IMR-90 (cell line): ENCODE results near the gene KCNAB2. TPM values are rescaled to one million over a fixed set of nuclear protein-coding genes. Genes with fewer than 3 reads are reported as not detected.

Experiments
- ATAC-seq: fragments of 200-7000 bp; cut with Tn5 transposase; 2 replicates; pipeline ENCODE4 v1.9.1; 2020; ENCODE audit warnings: low read depth, mild to moderate bottlenecking, moderate library complexity
- BruUV-seq: library from RNA; stranded (reverse); fragments of 400-500 nt; replicated peaks from 2 replicates; lab custom pipeline; 2021; lab: Mats Ljungman, UMichigan
- CTCF ChIA-PET: fragments of 300-600 bp; formaldehyde crosslinking; extraction: SDS; loops from one replicate; lab custom pipeline; 2021; ENCODE audit warnings: antibody characterized with exemption; lab: Yijun Ruan, JAX
- POLR2A ChIA-PET: fragments of 300-600 bp; sonication (Branson Sonifier 250); formaldehyde crosslinking; loops from one replicate; lab custom pipeline; 2022; ENCODE audit warnings: antibody characterized with exemption; ENCODE audit not compliant: unreplicated experiment; lab: Charles Lee
- DNase-seq: peaks from one replicate; pipeline ENCODE4 v3.0.0; 2013
- H2AFZ ChIP-seq: replicated peaks from 2 replicates; pipeline ENCODE3; 2013; ENCODE audit warnings: low read length, mild to moderate bottlenecking; ENCODE audit not compliant: poor library complexity
- H2AK5ac ChIP-seq: 2 replicates; pipeline ENCODE4 v1.6.1; 2013; ENCODE audit warnings: low read depth, low read length, inconsistent platforms
- H2AK9ac ChIP-seq: replicated peaks from 2 replicates; pipeline ENCODE3; 2013; ENCODE audit warnings: mild to moderate bottlenecking, low read depth, low read length, moderate library complexity; ENCODE audit not compliant: poor library complexity
- H2BK120ac ChIP-seq: 2 replicates; pipeline ENCODE4 v1.6.1; 2013; ENCODE audit warnings: low read depth, low read length, inconsistent platforms
- H2BK15ac ChIP-seq: 3 replicates; pipeline ENCODE4 v1.6.1; 2013; ENCODE audit warnings: low read depth, low read length, inconsistent platforms
- H2BK20ac ChIP-seq: 2 replicates; pipeline ENCODE4 v1.6.1; 2013; ENCODE audit warnings: low read depth, mild to moderate bottlenecking, inconsistent platforms, low read length, moderate library complexity
- H2BK5ac ChIP-seq: 2 replicates; pipeline ENCODE4 v1.6.1; 2013; ENCODE audit warnings: mild to moderate bottlenecking, low read depth, low read length, inconsistent platforms; ENCODE audit not compliant: poor library complexity, severe bottlenecking
- H3K14ac ChIP-seq: replicated peaks from 2 replicates; pipeline ENCODE4 v1.6.1; 2013; ENCODE audit warnings: low read depth, low read length, inconsistent platforms
- H3K18ac ChIP-seq: 2 replicates; pipeline ENCODE4 v1.6.1; 2013; ENCODE audit warnings: low read depth, low read length, control low read depth
- H3K23ac ChIP-seq: 2 replicates; pipeline ENCODE4 v1.6.1; 2013; ENCODE audit warnings: low read depth, low read length, inconsistent platforms
- H3K27ac ChIP-seq: 2 replicates; pipeline ENCODE4 v1.5.1; 2013; ENCODE audit warnings: mild to moderate bottlenecking, control low read depth, low read length; ENCODE audit not compliant: insufficient read depth
- H3K27me3 ChIP-seq: 2 replicates; pipeline ENCODE4 v1.6.1; 2013; ENCODE audit warnings: low read length; ENCODE audit not compliant: control insufficient read depth, insufficient read depth
- H3K36me3 ChIP-seq: 2 replicates; pipeline ENCODE4 v1.6.1; 2013; ENCODE audit warnings: low read length, mixed read lengths; ENCODE audit not compliant: control insufficient read depth, insufficient read depth
- H3K4ac ChIP-seq: 2 replicates; pipeline ENCODE4 v1.6.1; 2013; ENCODE audit warnings: low read depth, low read length, inconsistent platforms
- H3K4me1 ChIP-seq: 2 replicates; pipeline ENCODE4 v1.6.1; 2013; ENCODE audit warnings: low read length, mixed read lengths; ENCODE audit not compliant: control insufficient read depth, insufficient read depth
- H3K4me2 ChIP-seq: 2 replicates; pipeline ENCODE4 v1.6.1; 2013; ENCODE audit warnings: low read depth, mild to moderate bottlenecking, control low read depth, low read length, moderate library complexity
- H3K4me3 ChIP-seq: 2 replicates; pipeline ENCODE4 v1.5.1; 2013; ENCODE audit warnings: low read depth, mild to moderate bottlenecking, control low read depth, low read length, moderate library complexity; ENCODE audit not compliant: insufficient read depth
- H3K56ac ChIP-seq: 2 replicates; pipeline ENCODE4 v1.6.1; 2013; ENCODE audit warnings: low read length, inconsistent platforms; ENCODE audit not compliant: insufficient read depth; ENCODE audit errors: extremely low read depth
- H3K79me1 ChIP-seq, 2 experiments: 2 replicates each; pipeline ENCODE4 v1.6.1; 2013; ENCODE audit warnings: low read length in 2 of 2, inconsistent platforms in 1 of 2, low read depth in 1 of 2
- H3K9ac ChIP-seq: 2 replicates; pipeline ENCODE4 v1.6.1; 2013; ENCODE audit warnings: low read depth, low read length, control low read depth
- H3K9me1 ChIP-seq: 2 replicates; pipeline ENCODE4 v1.6.1; 2013; ENCODE audit warnings: low read length, inconsistent platforms; ENCODE audit not compliant: insufficient read depth
- H3K9me3 ChIP-seq: 2 replicates; pipeline ENCODE4 v1.6.1; 2013; ENCODE audit warnings: low read length; ENCODE audit not compliant: control insufficient read depth, insufficient read depth
- H4K20me1 ChIP-seq: 2 replicates; pipeline ENCODE4 v1.6.1; 2013; ENCODE audit warnings: low read length, inconsistent platforms; ENCODE audit not compliant: insufficient read depth
- H4K5ac ChIP-seq: 2 replicates; pipeline ENCODE4 v1.6.1; 2013; ENCODE audit warnings: mild to moderate bottlenecking, low read depth, low read length, control low read depth
- H4K8ac ChIP-seq, 2 experiments: 2 replicates each; pipeline ENCODE4 v1.6.1; 2013; ENCODE audit warnings: low read depth in 2 of 2, low read length in 2 of 2, control low read depth in 1 of 2, inconsistent platforms in 1 of 2
- H4K91ac ChIP-seq: 2 replicates; pipeline ENCODE4 v1.6.1; 2013; ENCODE audit warnings: low read depth, low read length, inconsistent platforms; ENCODE audit not compliant: insufficient read depth
- BHLHE40 ChIP-seq: fragments of 150-350 bp; IDR thresholded peaks from 2 replicates; pipeline ENCODE4 v1.6.1; 2016; ENCODE audit warnings: mild to moderate bottlenecking, low read depth, low read length
- CEBPB ChIP-seq: IDR thresholded peaks from 2 replicates; pipeline ENCODE4 v1.6.1; 2012; ENCODE audit warnings: low read depth, low read length, improper control_type of control experiment
- CHD1 ChIP-seq: IDR thresholded peaks from 2 replicates; pipeline ENCODE4 v1.6.1; 2012; ENCODE audit warnings: low read depth, low read length, improper control_type of control experiment
- CTCF ChIP-seq: conservative IDR thresholded peaks from 2 replicates; pipeline ENCODE4 v1.5.1; 2012; ENCODE audit warnings: mild to moderate bottlenecking, low read depth, low read length, improper control_type of control experiment
- ELK1 ChIP-seq: fragments of 150-350 bp; IDR thresholded peaks from 2 replicates; pipeline ENCODE4 v1.6.1; 2016; ENCODE audit warnings: low read depth, mild to moderate bottlenecking, low read length, moderate library complexity, borderline replicate concordance
- FOS ChIP-seq: fragments of 150-350 bp; IDR thresholded peaks from 2 replicates; pipeline ENCODE4 v1.6.1; 2016; ENCODE audit warnings: low read depth, low read length
- MAFK ChIP-seq: IDR thresholded peaks from 2 replicates; pipeline ENCODE4 v1.6.1; 2012; ENCODE audit warnings: low read depth, low read length, improper control_type of control experiment
- MAZ ChIP-seq: IDR thresholded peaks from 2 replicates; pipeline ENCODE4 v1.6.1; 2012; ENCODE audit warnings: low read depth, mild to moderate bottlenecking, low read length, improper control_type of control experiment, moderate library complexity, borderline replicate concordance
- MXI1 ChIP-seq: IDR thresholded peaks from 2 replicates; pipeline ENCODE4 v1.6.1; 2012; ENCODE audit warnings: low read depth, mild to moderate bottlenecking, low read length, moderate library complexity, borderline replicate concordance
- NFE2L2 ChIP-seq: fragments of 150-350 bp; IDR thresholded peaks from 2 replicates; pipeline ENCODE4 v1.6.1; 2016; ENCODE audit warnings: low read depth, mild to moderate bottlenecking, low read length
- POLR2A ChIP-seq: IDR thresholded peaks from 2 replicates; pipeline ENCODE4 v1.6.1; 2012; ENCODE audit warnings: mild to moderate bottlenecking, low read depth, low read length
- RAD21 ChIP-seq: IDR thresholded peaks from 2 replicates; pipeline ENCODE4 v1.6.1; 2012; ENCODE audit warnings: low read length, improper control_type of control experiment
- RCOR1 ChIP-seq: IDR thresholded peaks from 2 replicates; pipeline ENCODE4 v1.6.1; 2012; ENCODE audit warnings: mild to moderate bottlenecking, low read length, improper control_type of control experiment; ENCODE audit not compliant: insufficient replicate concordance
- RFX5 ChIP-seq: IDR thresholded peaks from 2 replicates; pipeline ENCODE4 v1.8.0; 2012; ENCODE audit warnings: low read depth, mild to moderate bottlenecking, low read length, moderate library complexity
- SMC3 ChIP-seq: fragments of 150-350 bp; IDR thresholded peaks from 2 replicates; pipeline ENCODE4 v1.6.1; 2016; ENCODE audit warnings: low read depth, mild to moderate bottlenecking, antibody characterized with exemption, low read length, moderate library complexity
- USF2 ChIP-seq: fragments of 150-350 bp; IDR thresholded peaks from 2 replicates; pipeline ENCODE4 v1.6.1; 2017; ENCODE audit warnings: mild to moderate bottlenecking, antibody characterized with exemption, low read length, low read depth
- WGBS, 2 experiments: methylation state at CpG; one replicate each; pipeline versions ENCODE4 v1.1.5 to v1.1.7; 2013; ENCODE audit warnings: missing lambda C conversion rate in 2 of 2; ENCODE audit not compliant: insufficient read length in 1 of 2; ENCODE audit errors: extremely low coverage in 2 of 2; 5-methylcytosine and 5-hydroxymethylcytosine counted together
- dilution Hi-C: fragments of 300-500 bp; cut with HindIII; formaldehyde crosslinking; loops from one replicate; pipeline ENCODE4 v1.14.3; 2018; ENCODE audit warnings: low sequenced_read_pairs; ENCODE audit not compliant: unreplicated experiment
- in situ Hi-C: fragments of 300-500 bp; cut with MboI; formaldehyde crosslinking; loops from 3 replicates; pipeline ENCODE4 v1.14.3; 2019; ENCODE audit warnings: low sequenced_read_pairs, inconsistent platforms, mixed read lengths
- intact Hi-C: fragments of 100-400 bp; cut with micrococcal nuclease; formaldehyde crosslinking; loops from 2 replicates; pipeline ENCODE4 v1.10.0; 2022
- polyA plus RNA-seq, 3 experiments: library from polyadenylated mRNA; depleted of rRNA; stranded (reverse); fragments of >200 nt; gene quantifications; 2 replicates each; pipeline ENCODE4 v1.2.3, GENCODE V29; 2012; ENCODE audit warnings: low replicate concordance in 1 of 3
- total RNA-seq: library from RNA; depleted of rRNA; stranded (reverse); fragments of >200 nt; gene quantifications from 2 replicates; pipeline ENCODE4 v1.2.3, GENCODE V29; 2012

Gene KCNAB2
- total and polyA plus RNA-seq, 2 of the 4 experiments (the other 2 are of a cell fraction): 1.3 to 4.2 TPM

GRCh38 chr1:6144175-6144574 is 98.5 kb downstream of the KCNAB2 start:
- POLR2A ChIA-PET: no interaction called here

More at GRCh38 chr1:6144175-6144574, 98.5 kb downstream of the KCNAB2 start:
- intact Hi-C loops: no loop called here
- ATAC-seq: no peak
- H2AK5ac ChIP-seq: no peak overlapping the region
- no peak for DNase-seq
- no peak overlapping the region for H3K18ac ChIP-seq
- no peak overlapping the region for H2BK15ac ChIP-seq
- no peak overlapping the region for H2BK20ac ChIP-seq
- H3K4me1 ChIP-seq: no peaks in the 10 kb centered on the region
- no peaks in the 10 kb centered on the region for H3K9me1 ChIP-seq
- no peak overlapping the region for H4K8ac ChIP-seq
- H4K5ac ChIP-seq: no peak overlapping the region
- H3K23ac ChIP-seq: no peak overlapping the region
- no peak overlapping the region for H2BK5ac ChIP-seq
- WGBS, 2 experiments: 57% methylated on average over 1 of the region's 7 CpGs; no CpG with 5 or more reads in 1 of the 2 experiments
- peaks cover 44% of the 10 kb centered on the region for H3K27me3 ChIP-seq
- H3K4ac ChIP-seq: no peak overlapping the region
- BruUV-seq: no TSS peak
- dilution Hi-C loops: no loop called here
- in situ Hi-C loops: no loop called here
- H2BK120ac ChIP-seq: no peak overlapping the region
- CTCF ChIA-PET: no interaction called here
- H3K14ac ChIP-seq: no peak overlapping the region
- H3K56ac ChIP-seq: no peak overlapping the region
- TF ChIP-seq BHLHE40: no peak
- TF ChIP-seq CHD1: no peak
- no peak for TF ChIP-seq MXI1
- TF ChIP-seq POLR2A: no peak
- TF ChIP-seq CTCF: no peak
- TF ChIP-seq MAFK: no peak
- TF ChIP-seq NFE2L2: no peak
- TF ChIP-seq RFX5: no peak
- TF ChIP-seq CEBPB: no peak
- no peak for TF ChIP-seq RAD21
- TF ChIP-seq USF2: no peak
- no peak for TF ChIP-seq MAZ
- no peak for TF ChIP-seq SMC3
- TF ChIP-seq FOS: no peak
- no peak for TF ChIP-seq ELK1
- TF ChIP-seq RCOR1: no peak
- H4K91ac ChIP-seq: no peak overlapping the region
- no peaks in the 10 kb centered on the region for H3K79me1 ChIP-seq
- H2AFZ ChIP-seq: no peak overlapping the region
- no peak overlapping the region for H3K27ac ChIP-seq
- no peak overlapping the region for H2AK9ac ChIP-seq
- H3K9me3 ChIP-seq: no peaks in the 10 kb centered on the region
- 0 out of 2 replicates have a peak, but pooled peaks cover 2% of the 10 kb centered on the region for H4K20me1 ChIP-seq
- no peak overlapping the region for H3K4me3 ChIP-seq
- H3K4me2 ChIP-seq: no peak overlapping the region
- no peaks in the 10 kb centered on the region for H3K36me3 ChIP-seq
- H3K9ac ChIP-seq: no peak overlapping the region
